ENCODE data around the gene HNRNPU. TPM values are rescaled to one million over a fixed set of nuclear protein-coding genes. Genes with fewer than 3 reads are reported as not detected.

HNRNPU gene
- polyA plus RNA-seq, 2 of the 4 experiments (the other 2 are of a cell fraction): 449 to 529 TPM

DNA sequence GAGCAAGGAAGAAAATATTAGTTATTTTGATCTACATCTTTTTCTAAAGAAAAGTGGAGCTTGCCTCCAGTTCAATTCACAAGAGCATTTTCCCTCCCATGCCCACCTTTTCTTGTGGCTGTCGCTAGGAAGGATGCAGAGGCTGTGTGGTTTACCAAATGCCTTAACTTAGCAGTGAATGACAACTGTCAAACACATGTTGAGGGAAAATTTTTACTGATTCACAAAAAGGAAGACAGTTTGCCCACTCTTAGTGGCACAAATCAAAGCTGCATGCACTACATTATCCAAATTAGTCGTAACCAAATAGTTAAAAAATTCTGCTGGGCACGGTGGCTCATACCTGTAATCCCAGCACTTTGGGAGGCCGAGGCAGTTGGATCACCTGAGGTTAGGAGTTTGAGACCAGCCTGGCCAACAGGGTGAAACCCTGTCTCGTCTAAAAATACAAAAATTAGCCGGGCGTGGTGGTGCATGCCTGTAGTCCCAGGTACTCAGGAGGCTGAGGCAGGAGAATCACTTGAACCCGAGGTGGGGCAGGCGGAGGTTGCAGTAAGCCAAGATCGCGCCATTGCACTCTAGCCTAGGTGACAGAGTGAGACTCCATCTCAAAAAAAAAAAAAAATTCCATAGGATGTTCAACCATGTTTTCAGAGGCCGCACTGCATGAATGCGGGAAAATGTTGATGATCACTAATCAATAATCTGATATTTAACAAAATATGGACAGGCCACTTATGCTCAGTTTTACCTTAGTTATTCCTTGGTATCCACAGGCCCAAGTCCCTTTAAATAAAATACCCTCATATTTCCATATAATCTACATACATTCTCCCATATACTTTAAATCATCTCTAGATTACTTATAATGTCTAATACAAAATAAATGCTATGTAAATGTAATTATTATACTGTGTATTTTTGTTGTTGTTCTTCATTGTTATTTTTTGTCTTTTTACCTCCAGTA, 19.9 kb downstream of the HNRNPU start:
- CTCF ChIA-PET: interaction anchor here (1.4 kb wide), 1 partner anchor 198 kb away, joined by 4 read pairs; no protein-coding TSS in a partner anchor
- Histone ChIP-seq H3K4me2 (no peak overlapping the region), H3K27ac (no peak overlapping the region), H3K4me1 (peaks cover 39% of the 10 kb centered on the region; the same call in 2 of the 3 replicates), H3K4me3 (no peak overlapping the region), H3K9me3 (no peaks in the 10 kb centered on the region)
- DNase-seq (ENCODE audit: low read depth in 1 of 2, low spot score in 1 of 2): no peak
- POLR2A ChIA-PET: no interaction called here
- FAIRE-seq: no peak
- TF ChIP-seq KDM1A (IDR thresholded peaks at IDR 0.05; ENCODE audit: low read depth) (no peak), KDM5A (IDR thresholded peaks at IDR 0.05) (no peak), NR3C1 (IDR thresholded peaks at IDR 0.05) (no peak), CHD2 (IDR thresholded peaks at IDR 0.05; ENCODE audit: low read length, partially characterized antibody) (no peak), NPAS2 (CRISPR knock-in tag; IDR thresholded peaks at IDR 0.05; ENCODE audit: borderline replicate concordance) (no peak), HOXA7 (CRISPR knock-in tag; IDR thresholded peaks at IDR 0.05) (no peak; the same call in 1 of the 2 replicates), ZC3H11A (IDR thresholded peaks at IDR 0.05) (no peak), HOXB13 (CRISPR knock-in tag; IDR thresholded peaks at IDR 0.05; ENCODE audit: low read depth) (no peak), HDAC2 (IDR thresholded peaks at IDR 0.05) (no peak), TP53 (CRISPR knock-in tag; IDR thresholded peaks at IDR 0.05) (no peak), CBX8 (IDR thresholded peaks at IDR 0.05) (no peak), HOXB5 (CRISPR knock-in tag; IDR thresholded peaks at IDR 0.05) (no peak), SMC3 (IDR thresholded peaks at IDR 0.05) (no peak), FOSB (CRISPR knock-in tag; IDR thresholded peaks at IDR 0.05) (no peak)
- TF ChIP-seq, protein P1, sequence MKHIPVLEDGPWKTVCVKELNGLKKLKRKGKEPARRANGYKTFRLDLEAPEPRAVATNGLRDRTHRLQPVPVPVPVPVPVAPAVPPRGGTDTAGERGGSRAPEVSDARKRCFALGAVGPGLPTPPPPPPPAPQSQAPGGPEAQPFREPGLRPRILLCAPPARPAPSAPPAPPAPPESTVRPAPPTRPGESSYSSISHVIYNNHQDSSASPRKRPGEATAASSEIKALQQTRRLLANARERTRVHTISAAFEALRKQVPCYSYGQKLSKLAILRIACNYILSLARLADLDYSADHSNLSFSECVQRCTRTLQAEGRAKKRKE (CRISPR knock-in tag; IDR thresholded peaks at IDR 0.05; ENCODE audit: low read depth): no peak
- TF ChIP-seq, protein P2, sequence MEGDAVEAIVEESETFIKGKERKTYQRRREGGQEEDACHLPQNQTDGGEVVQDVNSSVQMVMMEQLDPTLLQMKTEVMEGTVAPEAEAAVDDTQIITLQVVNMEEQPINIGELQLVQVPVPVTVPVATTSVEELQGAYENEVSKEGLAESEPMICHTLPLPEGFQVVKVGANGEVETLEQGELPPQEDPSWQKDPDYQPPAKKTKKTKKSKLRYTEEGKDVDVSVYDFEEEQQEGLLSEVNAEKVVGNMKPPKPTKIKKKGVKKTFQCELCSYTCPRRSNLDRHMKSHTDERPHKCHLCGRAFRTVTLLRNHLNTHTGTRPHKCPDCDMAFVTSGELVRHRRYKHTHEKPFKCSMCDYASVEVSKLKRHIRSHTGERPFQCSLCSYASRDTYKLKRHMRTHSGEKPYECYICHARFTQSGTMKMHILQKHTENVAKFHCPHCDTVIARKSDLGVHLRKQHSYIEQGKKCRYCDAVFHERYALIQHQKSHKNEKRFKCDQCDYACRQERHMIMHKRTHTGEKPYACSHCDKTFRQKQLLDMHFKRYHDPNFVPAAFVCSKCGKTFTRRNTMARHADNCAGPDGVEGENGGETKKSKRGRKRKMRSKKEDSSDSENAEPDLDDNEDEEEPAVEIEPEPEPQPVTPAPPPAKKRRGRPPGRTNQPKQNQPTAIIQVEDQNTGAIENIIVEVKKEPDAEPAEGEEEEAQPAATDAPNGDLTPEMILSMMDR (IDR thresholded peaks at IDR 0.05): no peak
- 90% methylated on average over 13 of the region's 13 CpGs for WGBS (ENCODE audit: missing lambda C conversion rate)
- ATAC-seq: no peak

DNA sequence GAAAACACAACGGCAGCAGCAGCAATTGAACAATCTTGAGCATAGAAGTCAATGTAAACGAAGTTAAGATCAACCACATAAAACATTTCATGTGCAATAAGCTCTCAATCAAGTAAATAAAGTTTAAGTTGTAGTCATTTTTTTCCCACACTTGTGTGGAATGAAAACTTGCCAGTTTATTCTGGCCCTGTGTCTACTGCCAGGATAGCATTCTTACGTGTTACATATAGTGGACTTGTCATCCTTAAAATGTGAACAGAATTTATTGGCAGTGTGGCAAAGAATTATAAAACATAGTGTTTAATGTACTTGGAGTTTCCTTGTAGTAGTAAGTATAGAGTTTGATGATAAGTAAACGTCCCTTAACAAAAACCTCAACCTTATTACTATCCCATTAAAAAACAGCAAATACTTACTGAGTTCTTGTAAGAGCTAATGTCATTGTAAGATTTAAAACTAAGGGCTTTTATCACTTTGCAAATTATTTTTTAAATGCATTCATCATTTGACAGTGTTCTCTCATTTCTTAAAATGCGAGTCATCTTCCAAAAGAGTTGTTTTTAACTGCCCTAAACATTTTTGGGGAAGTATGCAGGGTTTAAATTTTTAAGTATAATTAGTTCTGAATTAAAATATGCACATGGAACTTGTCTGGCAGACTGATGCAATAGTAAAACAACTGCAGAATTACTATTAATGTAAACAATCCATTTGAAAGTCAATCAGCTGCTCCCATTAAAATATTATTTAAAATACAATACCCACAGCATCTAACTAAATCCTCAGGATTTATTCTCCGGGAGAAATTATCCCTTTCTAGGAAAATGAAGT, 21.0 kb downstream of the HNRNPU start:
- no peak for TF ChIP-seq HOXA7 (CRISPR knock-in tag; IDR thresholded peaks at IDR 0.05)
- no peak for TF ChIP-seq HEYL (CRISPR knock-in tag; IDR thresholded peaks at IDR 0.05)
- TF ChIP-seq RARB (CRISPR knock-in tag; IDR thresholded peaks at IDR 0.05): no peak
- TF ChIP-seq, protein P3, sequence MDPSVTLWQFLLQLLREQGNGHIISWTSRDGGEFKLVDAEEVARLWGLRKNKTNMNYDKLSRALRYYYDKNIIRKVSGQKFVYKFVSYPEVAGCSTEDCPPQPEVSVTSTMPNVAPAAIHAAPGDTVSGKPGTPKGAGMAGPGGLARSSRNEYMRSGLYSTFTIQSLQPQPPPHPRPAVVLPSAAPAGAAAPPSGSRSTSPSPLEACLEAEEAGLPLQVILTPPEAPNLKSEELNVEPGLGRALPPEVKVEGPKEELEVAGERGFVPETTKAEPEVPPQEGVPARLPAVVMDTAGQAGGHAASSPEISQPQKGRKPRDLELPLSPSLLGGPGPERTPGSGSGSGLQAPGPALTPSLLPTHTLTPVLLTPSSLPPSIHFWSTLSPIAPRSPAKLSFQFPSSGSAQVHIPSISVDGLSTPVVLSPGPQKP (IDR thresholded peaks at IDR 0.05; ENCODE audit: low read depth, low read length): no peak
- TF ChIP-seq CHD2 (IDR thresholded peaks at IDR 0.05; ENCODE audit: low read length, partially characterized antibody): no peak
- no peak for TF ChIP-seq NPAS2 (CRISPR knock-in tag; IDR thresholded peaks at IDR 0.05; ENCODE audit: borderline replicate concordance)
- no peak for TF ChIP-seq HOXB13 (CRISPR knock-in tag; IDR thresholded peaks at IDR 0.05; ENCODE audit: low read depth)
- no peak for TF ChIP-seq BHLHE40 (IDR thresholded peaks at IDR 0.05; ENCODE audit: low read depth, low read length)
- no peak for TF ChIP-seq MYC (IDR thresholded peaks at IDR 0.05; ENCODE audit: borderline replicate concordance, low read length)
- TF ChIP-seq, protein P4, sequence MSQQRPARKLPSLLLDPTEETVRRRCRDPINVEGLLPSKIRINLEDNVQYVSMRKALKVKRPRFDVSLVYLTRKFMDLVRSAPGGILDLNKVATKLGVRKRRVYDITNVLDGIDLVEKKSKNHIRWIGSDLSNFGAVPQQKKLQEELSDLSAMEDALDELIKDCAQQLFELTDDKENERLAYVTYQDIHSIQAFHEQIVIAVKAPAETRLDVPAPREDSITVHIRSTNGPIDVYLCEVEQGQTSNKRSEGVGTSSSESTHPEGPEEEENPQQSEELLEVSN (IDR thresholded peaks at IDR 0.05; ENCODE audit: borderline replicate concordance, low read depth): no peak
- TF ChIP-seq POLR2A (IDR thresholded peaks at IDR 0.05; ENCODE audit: low read length): no peak
- TF ChIP-seq RFX5 (IDR thresholded peaks at IDR 0.05): no peak
- TF ChIP-seq SMC3 (IDR thresholded peaks at IDR 0.05): no peak
- no peak for TF ChIP-seq HDAC2 (IDR thresholded peaks at IDR 0.05)
- TF ChIP-seq, protein P2 (IDR thresholded peaks at IDR 0.05): no peak
- no peak for TF ChIP-seq ZFP36 (IDR thresholded peaks at IDR 0.05; ENCODE audit: borderline replicate concordance, partially characterized antibody)
- TF ChIP-seq POLR2AphosphoS2 (conservative IDR thresholded peaks at IDR 0.05; ENCODE audit: low read length): no peak
- TF ChIP-seq CHD4 (IDR thresholded peaks at IDR 0.05; ENCODE audit: borderline replicate concordance): no peak
- Histone ChIP-seq H3K4me1 (peaks cover 33% of the 10 kb centered on the region; the same call in 2 of the 3 replicates), H3K27ac (no peak overlapping the region), H3K4me3 (no peak overlapping the region), H3K4me2 (no peak overlapping the region), H3K9me3 (no peaks in the 10 kb centered on the region)
- CTCF ChIA-PET: interaction anchor here (1.1 to 1.4 kb wide), 2 partner anchors 19 to 199 kb away, joined by 3 to 4 read pairs (median 3); no protein-coding TSS in a partner anchor
- FAIRE-seq (no peak), DNase-seq (ENCODE audit: low read depth in 1 of 2, low spot score in 1 of 2) (no peak), ATAC-seq (no peak)
- WGBS (ENCODE audit: missing lambda C conversion rate): 81% methylated on average over 6 of the region's 6 CpGs
- POLR2A ChIA-PET: interaction anchor here (0.6 kb wide), 1 partner anchor 11 kb away, joined by 3 read pairs; no protein-coding TSS in a partner anchor

All from A549 (cell line).